ENCODE measurements around the gene NPTN.

GRCh38 chr15:73594109-73594508 is 39.1 kb downstream of the NPTN start:
- TF ChIP-seq POLR2A (IDR thresholded peaks at IDR 0.05; ENCODE audit: low read length) (no peak), CTCF (IDR thresholded peaks at IDR 0.05) (no peak), EP300 (IDR thresholded peaks at IDR 0.05) (no peak), RNF2 (IDR thresholded peaks at IDR 0.05; ENCODE audit: borderline replicate concordance, low read depth) (no peak), MAX (IDR thresholded peaks at IDR 0.05) (no peak), KDM1A (IDR thresholded peaks at IDR 0.05; ENCODE audit: low read depth) (no peak)

Data from A549 (cell line).